NCI-H146 (cell line): ENCODE data around the gene FAM24A.
A peak's percentile ranks its signal among the peaks of the same experiment; 100 is the strongest.
"Not testable (repeated sequence)": the region's sequence is repeated elsewhere in the genome, so short reads cannot be mapped to it uniquely, and the experiment has no call there.

Experiments
- DNase-seq: peaks from one replicate; lab custom pipeline; 2025; lab: John Stamatoyannopoulos, UW

Gene FAM24A, protein sequence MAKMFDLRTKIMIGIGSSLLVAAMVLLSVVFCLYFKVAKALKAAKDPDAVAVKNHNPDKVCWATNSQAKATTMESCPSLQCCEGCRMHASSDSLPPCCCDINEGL

DNA sequence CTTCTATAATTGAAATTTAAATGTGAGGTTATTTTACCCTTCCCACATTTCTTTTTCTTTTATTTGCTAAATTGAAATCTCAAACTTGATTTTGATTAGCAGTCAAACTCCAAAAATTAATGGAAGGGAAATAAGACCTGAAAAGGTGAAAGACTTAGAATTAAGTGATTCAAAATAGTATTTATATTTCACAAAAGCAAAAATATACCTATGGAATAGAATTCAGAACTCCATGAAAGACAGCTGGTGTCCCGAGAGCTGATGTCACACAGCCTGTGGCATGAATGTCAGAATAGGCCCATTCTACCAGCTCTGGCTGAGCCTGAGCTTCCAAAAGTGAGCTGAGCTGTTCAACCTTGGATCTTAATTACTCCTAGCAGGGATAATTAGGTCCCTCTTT is at the start of gene FAM24A:
Gene FAM24A (plus strand): TSS at position 301 of the 400 bp plus-strand sequence. CDS start 1,025 bp downstream, outside the sequence.
- no peak for DNase-seq

DNA sequence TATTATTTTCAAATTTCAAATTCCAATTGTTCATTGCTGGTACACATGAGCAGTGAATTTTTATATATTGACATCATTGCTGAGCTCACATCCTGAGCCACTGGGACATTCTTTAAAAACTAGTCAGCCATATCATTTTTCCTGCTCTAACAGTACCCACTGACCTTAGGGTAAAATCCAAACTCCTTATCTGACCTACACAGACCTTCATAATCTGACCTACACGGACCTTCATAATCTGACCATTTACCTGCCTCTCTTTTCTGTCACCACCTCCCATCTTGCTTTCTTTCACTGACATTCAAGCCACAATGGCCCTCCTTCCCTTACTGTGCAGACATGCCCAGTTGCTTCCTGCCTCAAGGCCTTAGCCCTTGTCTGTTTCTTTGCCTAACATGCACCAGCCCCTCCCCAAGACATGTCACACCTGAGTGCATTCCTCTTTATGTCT is 48.7 kb upstream of the FAM24A start:
- no peak for DNase-seq

DNA sequence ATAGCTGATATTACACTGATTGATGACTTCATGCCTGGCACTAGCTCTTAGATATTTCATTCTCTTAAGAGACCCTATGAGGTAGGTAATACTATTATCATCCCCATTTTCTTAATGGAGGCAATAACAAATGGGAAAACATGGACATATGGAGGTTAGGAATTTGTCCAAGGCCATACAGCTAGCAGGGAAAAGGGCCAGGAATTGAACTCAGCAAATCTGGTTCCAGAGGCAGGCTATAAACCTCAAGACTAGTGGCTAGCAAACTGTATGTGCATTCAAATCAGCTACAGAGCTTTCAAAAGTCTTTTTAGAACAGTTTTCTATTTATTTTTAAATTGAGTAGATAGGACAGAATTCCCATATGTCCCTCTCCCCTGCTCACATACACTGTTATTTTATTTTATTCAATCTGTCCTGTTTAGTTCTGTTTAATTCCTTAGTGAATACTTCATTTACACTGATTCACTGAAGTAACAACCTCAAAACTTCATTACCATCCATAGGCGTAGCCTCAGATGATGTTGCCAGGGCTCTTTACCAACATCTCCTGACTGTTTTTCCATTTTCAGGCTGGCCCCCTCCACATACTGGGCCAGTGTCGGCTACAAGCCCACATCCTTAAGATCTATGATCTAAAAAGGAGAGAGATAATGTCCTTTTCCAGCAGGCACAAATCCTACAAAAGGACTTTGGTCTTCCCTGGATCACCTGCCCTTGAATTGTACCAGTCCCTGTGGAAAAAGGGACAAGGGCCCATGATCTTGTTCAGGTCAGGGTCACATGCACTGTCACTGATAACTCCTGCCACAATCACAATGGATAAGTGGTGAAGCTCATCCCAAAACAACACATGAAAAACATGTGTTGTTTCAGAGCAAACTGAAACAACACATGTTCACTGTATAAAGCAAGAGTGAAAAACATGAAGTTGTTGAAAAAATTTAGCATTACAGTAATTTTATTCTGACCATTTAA is 46.9 kb upstream of the FAM24A start:
- no peak for DNase-seq

DNA sequence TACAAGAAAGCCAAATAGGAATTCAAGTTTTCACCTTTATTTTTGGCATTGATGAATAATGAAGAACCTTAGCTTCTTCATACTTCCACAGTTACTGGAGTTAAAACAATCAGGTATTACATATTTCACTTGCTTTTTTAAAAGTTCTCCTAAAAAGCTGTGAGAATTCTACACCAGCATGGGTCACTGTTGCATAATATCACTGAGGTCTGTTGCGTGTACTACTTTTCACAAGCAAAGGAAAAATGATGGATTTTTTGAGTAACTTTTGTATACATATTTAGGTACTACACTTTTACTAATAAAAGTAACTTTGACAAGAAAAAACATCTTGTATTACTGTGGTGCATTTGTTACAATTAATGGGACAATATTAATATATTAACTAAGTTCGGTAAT is 46.2 kb upstream of the FAM24A start:
- no peak for DNase-seq

DNA sequence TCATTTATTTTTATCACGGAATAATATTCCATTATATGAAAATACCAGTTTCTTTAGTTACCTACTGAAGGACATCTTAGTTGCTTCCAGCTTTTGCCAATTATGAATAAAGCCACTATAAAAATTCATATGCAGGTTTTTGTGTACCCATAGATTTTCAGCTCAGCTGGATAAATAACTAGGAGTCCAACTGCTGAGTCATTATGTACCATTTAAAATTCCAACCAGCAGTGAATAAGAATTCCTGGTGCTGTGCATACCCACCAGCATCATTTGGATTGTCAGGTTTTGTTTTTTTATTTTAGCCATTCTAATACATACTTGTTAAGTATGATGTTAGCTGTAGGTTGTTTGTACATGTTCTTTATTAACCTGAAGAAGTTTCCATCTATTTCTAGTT is 45.5 kb upstream of the FAM24A start:
- no peak for DNase-seq

DNA sequence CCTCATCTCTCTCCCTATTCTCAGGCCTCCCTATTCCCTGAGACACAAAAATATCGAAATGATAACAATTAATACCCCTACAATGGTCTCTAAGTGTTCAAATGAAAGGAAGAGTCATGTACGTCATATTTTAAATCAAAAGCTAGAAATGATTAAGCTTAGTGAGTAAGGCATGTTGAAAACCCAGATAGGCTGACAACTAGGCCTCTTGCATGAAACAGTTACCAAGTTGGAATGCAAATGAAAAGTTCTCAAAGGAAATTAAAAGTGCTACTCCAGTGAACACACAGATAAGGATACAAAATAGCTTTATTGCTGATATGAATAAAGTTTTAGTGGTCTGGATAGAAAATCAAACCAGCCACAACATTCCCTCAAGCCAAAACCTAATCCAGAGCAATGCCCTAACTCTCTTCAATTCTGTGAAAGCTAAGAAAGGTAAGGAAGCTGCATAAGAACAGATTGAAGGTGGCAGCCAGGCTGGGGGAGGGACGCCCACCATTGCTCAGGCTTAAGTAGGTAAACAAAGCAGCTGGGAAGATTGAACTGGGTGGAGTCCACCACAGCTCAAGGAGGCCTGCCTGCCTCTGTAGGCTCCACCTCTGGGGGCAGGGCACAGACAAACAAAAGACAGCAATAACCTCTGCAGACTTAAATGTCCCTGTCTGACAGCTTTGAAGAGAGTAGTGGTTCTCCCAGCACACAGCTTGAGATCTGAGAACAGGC is 43.5 kb upstream of the FAM24A start:
- not testable (repeated sequence) for DNase-seq

DNA sequence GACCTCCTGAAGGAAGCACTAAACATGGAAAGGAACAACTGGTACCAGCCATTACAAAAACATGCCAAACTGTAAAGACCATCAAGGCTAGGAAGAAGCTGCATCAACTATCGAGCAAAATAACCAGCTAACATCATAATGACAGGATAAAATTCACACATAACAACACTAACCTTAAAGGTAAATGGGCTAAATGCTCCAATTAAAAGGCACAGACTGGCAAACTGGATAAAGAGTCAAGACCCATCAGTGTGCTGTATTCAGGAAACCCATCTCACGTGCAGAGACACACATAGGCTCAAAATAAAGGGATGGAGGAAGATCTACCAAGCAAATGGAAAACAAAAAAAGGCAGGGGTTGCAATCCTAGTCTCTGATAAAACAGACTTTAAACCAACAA is 41.6 kb upstream of the FAM24A start:
- not testable (repeated sequence) for DNase-seq

DNA sequence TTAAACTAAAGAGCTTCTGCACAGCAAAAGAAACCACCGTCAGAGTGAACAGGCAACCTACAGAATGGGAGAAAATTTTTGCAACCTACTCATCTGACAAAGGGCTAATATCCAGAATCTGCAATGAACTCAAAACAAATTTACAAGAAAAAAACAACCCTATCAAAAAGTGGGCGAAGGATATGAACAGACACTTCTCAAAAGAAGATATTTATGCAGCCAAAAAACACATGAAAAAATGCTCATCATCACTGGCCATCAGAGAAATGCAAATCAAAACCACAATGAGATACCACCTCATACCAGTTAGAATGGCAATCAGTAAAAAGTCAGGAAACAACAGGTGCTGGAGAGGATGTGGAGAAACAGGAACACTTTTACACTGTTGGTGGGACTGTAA is 38.5 kb upstream of the FAM24A start:
- DNase-seq: not testable (repeated sequence)

DNA sequence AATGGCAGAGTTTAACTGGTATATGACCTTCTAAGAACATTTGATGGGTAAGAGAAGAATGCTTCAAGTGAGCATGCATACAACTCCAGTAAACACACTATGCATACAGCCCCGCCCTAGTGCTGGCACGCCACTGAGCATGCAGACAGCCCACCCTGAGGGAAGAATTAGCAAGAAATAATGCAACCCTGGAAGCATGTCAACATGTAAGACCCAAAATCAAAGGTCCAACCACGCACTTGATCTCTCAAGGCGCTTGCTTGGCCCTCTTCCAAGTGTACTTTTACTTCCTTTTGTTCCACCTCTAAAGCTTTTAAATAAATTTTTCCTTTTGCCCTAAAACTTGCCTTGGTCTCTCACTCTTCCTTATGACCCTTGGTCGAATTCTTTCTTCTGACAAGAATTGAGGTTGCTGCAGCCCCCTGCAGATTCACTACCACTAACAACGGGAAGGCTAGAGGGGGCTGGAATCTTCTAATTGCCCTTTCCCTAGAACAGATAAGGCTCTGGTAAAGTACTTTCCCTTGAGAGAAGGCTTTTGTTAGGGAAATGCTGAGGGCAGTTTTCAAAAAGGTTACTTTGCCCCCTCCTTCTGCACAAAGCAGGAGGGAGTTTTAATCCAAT is 34.5 kb upstream of the FAM24A start:
- DNase-seq: no peak

DNA sequence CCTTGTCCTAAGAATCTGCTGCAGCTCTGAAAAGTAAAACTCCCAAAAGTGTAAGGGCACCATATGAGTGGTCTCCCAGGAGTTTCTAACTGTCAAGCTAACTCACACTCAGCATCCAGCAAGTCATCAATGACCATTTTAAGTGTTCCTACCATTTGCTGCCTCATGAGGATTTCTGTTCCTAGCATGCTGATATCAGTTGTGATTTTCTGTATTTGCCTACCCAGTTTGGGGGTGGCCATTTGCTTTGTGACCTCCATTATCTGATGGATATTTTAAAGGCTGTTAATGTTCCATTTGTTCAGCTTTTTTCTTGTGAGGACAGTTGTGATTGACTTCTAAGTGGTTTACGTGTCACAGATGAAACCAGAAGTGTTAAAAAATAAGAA is 33.9 kb upstream of the FAM24A start:
- DNase-seq: no peak

DNA sequence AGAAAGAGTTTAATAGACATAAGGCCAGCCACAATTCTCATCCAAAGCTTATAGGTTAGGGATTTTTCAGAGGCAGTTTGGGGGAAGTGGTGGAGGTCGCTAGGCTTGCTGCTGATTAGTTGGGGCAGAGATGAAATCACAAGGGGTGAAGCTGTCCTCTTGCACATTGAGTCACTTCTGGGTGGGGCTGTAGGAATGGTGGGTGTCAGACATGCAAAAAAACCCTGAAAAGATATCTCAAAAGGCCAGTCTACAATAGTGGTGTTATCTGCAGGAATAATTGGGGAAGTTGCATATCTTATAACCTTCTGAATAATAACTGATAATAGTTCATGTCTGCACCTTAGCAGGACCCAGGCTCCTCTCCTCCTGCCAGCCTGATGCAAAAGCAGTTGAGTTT is 33.1 kb upstream of the FAM24A start:
- no peak for DNase-seq

DNA sequence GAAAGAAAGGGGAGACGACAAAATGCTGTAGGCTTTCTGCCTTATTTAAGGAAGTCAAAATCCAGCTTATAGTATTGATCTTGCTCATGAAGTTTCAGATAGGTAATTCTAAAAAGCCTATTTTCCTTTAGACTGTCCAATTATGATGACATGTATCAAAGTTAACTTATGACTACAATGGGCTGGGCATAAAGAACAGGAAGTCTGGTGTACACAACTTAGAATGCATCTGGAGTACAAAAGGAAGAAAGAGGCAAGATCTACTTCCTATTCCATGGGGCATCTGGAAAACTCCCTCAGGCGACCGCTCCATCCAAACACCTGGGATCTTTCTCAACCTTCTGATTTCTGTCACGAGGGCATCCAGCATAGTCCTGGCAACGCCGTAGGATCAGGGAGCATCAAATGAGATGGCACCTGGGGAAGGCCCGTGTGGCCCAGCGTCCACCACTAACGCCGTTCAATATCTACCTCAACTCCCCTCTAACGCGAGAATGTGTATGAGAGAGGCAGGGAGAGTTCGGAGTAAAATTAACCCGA is 31.5 kb upstream of the FAM24A start:
- peak; percentile 78 for DNase-seq

DNA sequence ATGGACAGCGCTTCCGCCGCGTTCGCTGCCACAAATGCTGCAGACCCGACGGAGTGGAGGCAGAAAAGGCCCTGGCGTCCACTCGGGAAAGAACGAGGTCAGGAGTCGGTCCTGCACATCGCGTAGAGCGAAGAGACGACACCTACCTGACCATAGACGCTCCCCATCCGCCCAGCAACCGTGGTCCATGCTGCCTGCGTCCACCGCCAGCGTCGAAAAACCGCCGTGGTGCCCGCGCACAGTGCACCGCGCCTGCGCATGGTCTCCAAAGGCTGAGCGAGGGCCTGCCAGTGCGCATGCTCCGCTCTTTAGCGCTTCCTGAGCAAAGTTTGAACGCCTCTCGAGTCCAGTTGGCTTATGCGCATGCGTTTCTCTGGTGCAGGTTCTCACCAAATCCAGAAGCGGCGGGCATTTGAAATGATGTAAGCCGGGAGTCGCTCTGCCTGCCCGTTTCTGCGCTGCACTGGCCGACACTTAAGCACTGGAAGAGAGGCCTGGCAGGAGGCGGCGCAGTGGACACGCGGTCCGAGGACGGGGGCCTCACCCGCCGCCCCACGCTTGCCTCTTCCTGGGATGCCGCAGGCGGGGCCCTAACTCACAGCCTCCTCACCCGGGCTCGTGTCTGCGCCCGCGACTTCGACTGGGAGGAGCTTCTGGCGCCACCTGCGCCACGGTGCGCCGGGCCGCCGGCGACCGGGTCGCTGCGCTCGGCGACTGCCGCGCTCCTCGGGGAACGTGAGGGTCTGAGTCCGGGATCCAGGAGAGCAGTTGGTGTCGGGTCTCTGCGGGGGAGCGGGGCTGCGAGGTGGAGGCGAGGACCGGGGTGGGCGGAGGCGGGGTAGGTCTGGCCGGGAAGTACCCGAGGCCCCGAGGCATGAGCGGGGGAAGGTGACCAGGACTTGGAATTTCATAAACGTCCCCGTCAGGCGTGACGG is 30.8 kb upstream of the FAM24A start, which contains the start of gene FAM24B:
Gene FAM24B (minus strand): TSS at position 243 of the 935 bp plus-strand sequence. CDS start 29,066 bp downstream, outside the sequence.
- DNase-seq: peak; percentile 98

DNA sequence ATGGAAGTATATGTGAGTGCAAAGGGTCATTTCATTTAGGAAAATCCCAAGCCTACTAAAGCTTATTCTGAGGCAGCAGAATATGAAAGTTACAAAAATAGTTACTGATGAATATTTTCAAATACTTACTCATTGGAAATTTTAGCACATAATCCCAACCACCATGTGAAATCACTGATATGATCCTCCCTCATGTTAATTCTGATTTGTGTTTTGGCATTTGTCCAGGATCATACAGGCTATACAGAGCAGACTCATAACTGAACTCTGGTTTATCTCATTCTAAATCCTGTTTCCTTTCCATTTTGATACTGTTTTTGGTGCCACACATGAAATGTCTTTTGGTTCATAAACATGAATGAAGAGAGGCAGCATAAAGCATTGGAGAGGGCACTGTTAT is 27.6 kb upstream of the FAM24A start:
- no peak for DNase-seq

DNA sequence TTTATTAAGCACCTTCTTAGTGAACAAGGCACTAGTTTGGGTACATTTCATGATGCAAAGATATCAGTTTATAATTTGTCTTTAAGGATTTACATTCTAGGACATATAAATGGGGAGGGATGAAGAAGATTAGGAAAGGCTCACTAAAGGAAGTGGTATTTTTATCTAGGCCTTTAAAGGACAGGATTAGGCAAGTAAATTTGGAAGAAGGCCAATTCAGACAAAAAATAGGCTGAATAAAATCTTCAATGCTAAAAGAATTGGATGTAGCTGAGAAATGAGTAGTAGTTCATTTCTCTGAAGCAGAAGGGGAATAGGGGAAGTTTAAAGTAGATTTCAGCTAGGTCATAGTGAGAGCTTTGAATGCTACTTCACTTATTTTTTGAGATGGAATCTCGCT is 26.2 kb upstream of the FAM24A start:
- no peak for DNase-seq

DNA sequence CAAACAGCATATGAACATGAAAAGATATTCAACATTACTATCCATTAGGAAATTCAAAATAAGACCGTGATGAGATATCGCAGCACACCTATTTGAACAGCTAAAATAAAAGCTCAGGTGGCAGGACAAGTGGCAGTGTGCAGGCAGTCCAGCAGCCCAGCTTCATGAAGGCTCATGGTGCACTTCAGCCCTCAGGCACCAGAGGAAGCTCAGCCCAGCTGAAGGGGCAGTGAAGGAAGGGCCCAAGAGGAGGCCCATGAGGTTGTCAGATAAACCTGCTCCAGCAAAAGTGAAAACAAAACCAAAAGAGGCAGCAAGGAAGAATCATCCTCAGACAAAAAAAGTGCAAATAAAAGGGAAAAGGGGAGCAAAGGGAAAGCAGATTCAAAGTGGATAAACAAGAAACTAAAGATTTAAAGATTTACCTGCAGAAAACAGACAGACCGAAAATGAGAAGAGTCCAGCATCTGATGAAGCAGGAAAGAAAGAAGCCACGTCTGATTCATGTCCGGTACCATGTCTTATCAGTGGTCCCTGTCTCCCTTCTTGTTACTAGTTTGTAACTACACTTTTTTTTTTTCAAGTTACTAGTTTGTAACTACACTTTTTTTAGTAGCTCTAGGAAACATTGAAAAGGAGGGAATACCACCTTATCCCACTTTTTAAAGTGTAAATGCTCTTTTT is 16.0 kb upstream of the FAM24A start:
- DNase-seq: no peak

DNA sequence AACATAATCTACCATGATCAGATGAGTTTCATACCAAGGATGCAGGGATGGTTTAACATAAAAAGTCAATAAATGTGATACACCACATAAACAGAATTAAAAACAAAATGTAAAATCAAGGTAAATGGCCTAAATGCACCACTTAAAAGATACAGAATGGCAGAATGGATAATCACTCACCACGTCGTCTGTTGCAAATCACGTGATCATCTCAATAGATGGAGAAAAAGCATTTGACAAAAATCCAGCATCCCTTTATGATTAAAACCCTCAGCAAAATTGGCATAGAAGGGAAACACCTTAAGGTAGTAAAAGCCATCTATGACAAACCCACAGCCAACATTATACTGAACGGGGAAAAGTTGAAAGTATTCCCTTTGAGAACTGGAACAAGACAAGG is 6.5 kb upstream of the FAM24A start:
- not testable (repeated sequence) for DNase-seq

DNA sequence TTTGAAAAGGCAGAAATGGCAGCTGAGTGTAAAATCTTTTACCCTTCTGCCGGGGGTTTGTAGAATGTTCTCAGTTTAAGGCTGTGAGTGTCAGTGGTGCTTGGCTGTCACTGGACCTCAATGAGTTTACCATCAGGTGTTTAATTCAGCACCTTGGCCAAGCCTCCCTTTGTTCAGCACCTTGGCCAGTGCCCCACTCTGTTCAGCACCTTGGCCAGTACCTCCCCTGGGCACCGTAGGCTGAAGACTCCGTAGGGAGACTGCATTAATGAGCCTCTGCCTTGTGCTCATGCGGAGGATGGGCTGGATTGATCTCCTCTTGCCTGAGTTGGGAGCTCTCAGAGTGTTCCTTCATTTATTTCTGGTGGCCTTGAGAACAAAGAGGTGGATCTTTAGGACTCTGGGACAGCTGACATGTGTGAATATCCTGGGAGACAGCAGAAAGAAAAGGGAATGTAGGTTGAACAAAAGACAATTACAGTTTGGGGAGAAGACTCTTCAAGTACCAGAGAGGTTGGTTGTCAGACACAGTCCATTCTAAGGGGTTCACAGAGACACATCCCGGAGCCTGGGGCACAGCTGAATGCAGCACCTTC is 1.6 kb downstream of the FAM24A start:
- no peak for DNase-seq

DNA sequence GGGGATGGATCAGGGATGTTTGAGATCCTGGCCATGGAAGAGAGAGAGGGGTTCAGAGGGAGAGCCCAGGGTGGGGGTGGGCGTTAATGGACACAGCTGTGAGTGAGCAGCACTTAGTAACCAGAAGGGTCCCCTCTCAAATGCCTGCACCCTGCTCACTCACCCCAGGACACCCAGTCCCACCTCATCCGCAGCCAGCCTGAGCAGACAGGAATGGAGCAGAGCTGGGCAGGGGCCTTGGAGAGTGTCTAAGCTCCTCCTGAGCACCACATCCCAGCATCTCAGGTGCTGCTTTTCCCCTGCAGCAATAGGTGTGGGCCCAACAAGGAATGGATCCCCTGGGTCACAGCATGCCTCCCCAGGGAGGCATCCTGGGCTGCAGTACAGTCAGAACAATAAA is 5.3 kb downstream of the FAM24A start:
- DNase-seq: no peak

DNA sequence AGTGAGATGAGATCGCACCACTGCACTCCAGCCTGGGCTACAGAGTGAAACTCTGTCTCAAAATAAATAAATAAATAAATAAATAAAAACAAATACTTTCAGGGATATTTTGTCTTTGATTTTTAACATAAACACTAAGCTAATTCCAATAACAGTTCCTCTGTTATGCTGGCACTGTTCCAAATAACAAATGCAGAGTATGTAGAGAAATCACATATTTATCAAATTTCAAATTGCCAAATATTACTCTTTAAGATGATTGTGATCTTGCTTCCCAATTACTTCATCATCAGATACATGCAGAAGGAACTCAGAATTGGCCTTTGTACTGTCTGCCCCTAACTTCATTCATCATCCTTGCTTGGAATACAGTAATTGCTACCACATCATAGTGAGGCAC is 19.7 kb downstream of the FAM24A start:
- DNase-seq: no peak
